Subcutaneous adipose tissue (tissue), 4 donors: ENCODE measurements around the gene RPL10A. TPM values are rescaled to one million over a fixed set of nuclear protein-coding genes. Genes with fewer than 3 reads are reported as not detected.

Experiments used
- CTCF ChIP-seq: fragments of 450-650 bp; IDR thresholded peaks from one replicate; pipeline ENCODE4 v1.5.1; 2016; ENCODE audit warnings: low read depth, mild to moderate bottlenecking, control low read depth, antibody characterized with exemption, moderate library complexity
- total RNA-seq, 4 donors: library from RNA; depleted of rRNA; stranded (reverse); fragments of >200 nt; gene quantifications; one replicate each; pipeline ENCODE4 v1.1.0, GENCODE V29; 2016

RPL10A gene
- total RNA-seq, 4 donors from 2014 or later: 985 to 1,194 (median 1,120) TPM

GRCh38 chr6:35496036-35496840 lies 28.0 kb downstream of the RPL10A start:
- no peak for TF ChIP-seq CTCF

GRCh38 chr6:35496841-35497570 lies 28.8 kb downstream of the RPL10A start, which contains the start of gene TEAD3:
Gene TEAD3, minus strand, starts transcription at chr6:35497079.
- TF ChIP-seq CTCF: no peak

- no peak for TF ChIP-seq CTCF
Observed at GRCh38 chr6:35497571-35498421, 29.6 kb downstream of the RPL10A start.

GRCh38 chr6:35498422-35499067 lies 30.3 kb downstream of the RPL10A start:
- no peak for TF ChIP-seq CTCF

GRCh38 chr6:35499372-35499771 lies 31.2 kb downstream of the RPL10A start:
- no peak for TF ChIP-seq CTCF

- no peak for TF ChIP-seq CTCF
Observed at GRCh38 chr6:35500782-35501181, 32.6 kb downstream of the RPL10A start.
